ENCODE data around the gene PTK7. TPM values are rescaled to one million over a fixed set of nuclear protein-coding genes. Genes with fewer than 3 reads are reported as not detected.

Gene PTK7
- total and polyA plus RNA-seq, 2 of the 8 experiments (the other 6 are each of a cell fraction or from before 2014, with no cell fraction given), result 110 to 138 TPM

DNA sequence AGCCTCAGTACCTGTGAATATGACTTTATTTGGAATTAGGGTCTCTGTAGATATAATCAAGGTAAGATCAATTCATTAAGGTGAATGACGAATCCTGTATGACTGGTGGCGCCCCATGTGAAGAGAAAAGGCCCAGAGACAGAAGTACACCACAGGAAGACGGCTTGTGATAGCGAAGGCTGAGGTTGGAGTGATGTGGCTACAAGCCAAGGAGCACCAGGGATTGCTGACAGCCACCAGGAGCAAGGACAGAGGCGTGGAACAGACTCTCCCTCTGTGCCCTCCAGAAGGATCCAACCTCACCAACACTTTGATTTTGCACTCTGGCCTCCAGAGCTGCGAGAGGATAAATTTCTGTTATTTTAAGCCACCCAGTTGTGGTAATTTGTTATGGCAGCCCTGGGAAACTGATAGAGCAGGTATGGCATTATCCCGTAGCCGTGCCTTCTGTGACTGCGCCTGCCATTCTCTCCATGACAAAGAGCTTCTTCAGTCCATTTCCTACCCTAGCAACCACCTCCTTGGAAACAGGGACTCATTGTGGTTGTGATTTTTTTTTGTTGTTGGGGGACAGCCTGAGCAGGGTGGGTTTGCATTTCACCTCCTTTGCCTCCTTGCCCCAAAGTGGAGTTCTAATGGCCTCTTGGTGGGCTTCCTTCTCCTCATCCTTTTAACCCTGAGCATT, 29.6 kb downstream of the PTK7 start (continued):
- TF ChIP-seq, protein P1, sequence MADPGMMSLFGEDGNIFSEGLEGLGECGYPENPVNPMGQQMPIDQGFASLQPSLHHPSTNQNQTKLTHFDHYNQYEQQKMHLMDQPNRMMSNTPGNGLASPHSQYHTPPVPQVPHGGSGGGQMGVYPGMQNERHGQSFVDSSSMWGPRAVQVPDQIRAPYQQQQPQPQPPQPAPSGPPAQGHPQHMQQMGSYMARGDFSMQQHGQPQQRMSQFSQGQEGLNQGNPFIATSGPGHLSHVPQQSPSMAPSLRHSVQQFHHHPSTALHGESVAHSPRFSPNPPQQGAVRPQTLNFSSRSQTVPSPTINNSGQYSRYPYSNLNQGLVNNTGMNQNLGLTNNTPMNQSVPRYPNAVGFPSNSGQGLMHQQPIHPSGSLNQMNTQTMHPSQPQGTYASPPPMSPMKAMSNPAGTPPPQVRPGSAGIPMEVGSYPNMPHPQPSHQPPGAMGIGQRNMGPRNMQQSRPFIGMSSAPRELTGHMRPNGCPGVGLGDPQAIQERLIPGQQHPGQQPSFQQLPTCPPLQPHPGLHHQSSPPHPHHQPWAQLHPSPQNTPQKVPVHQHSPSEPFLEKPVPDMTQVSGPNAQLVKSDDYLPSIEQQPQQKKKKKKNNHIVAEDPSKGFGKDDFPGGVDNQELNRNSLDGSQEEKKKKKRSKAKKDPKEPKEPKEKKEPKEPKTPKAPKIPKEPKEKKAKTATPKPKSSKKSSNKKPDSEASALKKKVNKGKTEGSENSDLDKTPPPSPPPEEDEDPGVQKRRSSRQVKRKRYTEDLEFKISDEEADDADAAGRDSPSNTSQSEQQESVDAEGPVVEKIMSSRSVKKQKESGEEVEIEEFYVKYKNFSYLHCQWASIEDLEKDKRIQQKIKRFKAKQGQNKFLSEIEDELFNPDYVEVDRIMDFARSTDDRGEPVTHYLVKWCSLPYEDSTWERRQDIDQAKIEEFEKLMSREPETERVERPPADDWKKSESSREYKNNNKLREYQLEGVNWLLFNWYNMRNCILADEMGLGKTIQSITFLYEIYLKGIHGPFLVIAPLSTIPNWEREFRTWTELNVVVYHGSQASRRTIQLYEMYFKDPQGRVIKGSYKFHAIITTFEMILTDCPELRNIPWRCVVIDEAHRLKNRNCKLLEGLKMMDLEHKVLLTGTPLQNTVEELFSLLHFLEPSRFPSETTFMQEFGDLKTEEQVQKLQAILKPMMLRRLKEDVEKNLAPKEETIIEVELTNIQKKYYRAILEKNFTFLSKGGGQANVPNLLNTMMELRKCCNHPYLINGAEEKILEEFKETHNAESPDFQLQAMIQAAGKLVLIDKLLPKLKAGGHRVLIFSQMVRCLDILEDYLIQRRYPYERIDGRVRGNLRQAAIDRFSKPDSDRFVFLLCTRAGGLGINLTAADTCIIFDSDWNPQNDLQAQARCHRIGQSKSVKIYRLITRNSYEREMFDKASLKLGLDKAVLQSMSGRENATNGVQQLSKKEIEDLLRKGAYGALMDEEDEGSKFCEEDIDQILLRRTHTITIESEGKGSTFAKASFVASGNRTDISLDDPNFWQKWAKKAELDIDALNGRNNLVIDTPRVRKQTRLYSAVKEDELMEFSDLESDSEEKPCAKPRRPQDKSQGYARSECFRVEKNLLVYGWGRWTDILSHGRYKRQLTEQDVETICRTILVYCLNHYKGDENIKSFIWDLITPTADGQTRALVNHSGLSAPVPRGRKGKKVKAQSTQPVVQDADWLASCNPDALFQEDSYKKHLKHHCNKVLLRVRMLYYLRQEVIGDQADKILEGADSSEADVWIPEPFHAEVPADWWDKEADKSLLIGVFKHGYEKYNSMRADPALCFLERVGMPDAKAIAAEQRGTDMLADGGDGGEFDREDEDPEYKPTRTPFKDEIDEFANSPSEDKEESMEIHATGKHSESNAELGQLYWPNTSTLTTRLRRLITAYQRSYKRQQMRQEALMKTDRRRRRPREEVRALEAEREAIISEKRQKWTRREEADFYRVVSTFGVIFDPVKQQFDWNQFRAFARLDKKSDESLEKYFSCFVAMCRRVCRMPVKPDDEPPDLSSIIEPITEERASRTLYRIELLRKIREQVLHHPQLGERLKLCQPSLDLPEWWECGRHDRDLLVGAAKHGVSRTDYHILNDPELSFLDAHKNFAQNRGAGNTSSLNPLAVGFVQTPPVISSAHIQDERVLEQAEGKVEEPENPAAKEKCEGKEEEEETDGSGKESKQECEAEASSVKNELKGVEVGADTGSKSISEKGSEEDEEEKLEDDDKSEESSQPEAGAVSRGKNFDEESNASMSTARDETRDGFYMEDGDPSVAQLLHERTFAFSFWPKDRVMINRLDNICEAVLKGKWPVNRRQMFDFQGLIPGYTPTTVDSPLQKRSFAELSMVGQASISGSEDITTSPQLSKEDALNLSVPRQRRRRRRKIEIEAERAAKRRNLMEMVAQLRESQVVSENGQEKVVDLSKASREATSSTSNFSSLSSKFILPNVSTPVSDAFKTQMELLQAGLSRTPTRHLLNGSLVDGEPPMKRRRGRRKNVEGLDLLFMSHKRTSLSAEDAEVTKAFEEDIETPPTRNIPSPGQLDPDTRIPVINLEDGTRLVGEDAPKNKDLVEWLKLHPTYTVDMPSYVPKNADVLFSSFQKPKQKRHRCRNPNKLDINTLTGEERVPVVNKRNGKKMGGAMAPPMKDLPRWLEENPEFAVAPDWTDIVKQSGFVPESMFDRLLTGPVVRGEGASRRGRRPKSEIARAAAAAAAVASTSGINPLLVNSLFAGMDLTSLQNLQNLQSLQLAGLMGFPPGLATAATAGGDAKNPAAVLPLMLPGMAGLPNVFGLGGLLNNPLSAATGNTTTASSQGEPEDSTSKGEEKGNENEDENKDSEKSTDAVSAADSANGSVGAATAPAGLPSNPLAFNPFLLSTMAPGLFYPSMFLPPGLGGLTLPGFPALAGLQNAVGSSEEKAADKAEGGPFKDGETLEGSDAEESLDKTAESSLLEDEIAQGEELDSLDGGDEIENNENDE (IDR thresholded peaks at IDR 0.05; ENCODE audit: insufficient replicate concordance, low read length), result no peak
- TF ChIP-seq BACH1 (IDR thresholded peaks at IDR 0.05; ENCODE audit: low read length) (no peak), CREB1 (IDR thresholded peaks at IDR 0.05) (no peak), EGR1 (IDR thresholded peaks at IDR 0.05; ENCODE audit: borderline replicate concordance, low read depth, low read length) (no peak), RBBP5 (IDR thresholded peaks at IDR 0.05; ENCODE audit: borderline replicate concordance, low read depth, low read length) (no peak), KDM4A (IDR thresholded peaks at IDR 0.05; ENCODE audit: low read depth, low read length, severe bottlenecking) (no peak), TAF7 (optimal IDR thresholded peaks at IDR 0.05; ENCODE audit: borderline replicate concordance, low read depth, low read length) (no peak), GABPA (IDR thresholded peaks at IDR 0.05; ENCODE audit: borderline replicate concordance, insufficient read depth, low read length) (no peak), MAFK (IDR thresholded peaks at IDR 0.05; ENCODE audit: low read depth, low read length) (no peak), SP1 (IDR thresholded peaks at IDR 0.05; ENCODE audit: low read depth, low read length) (no peak)
